ENCODE results near the gene PLCL1. TPM values are rescaled to one million over a fixed set of nuclear protein-coding genes. Genes with fewer than 3 reads are reported as not detected.

The PLCL1 gene
- total RNA-seq, 1 experiment from 2014 or later = not detected

DNA sequence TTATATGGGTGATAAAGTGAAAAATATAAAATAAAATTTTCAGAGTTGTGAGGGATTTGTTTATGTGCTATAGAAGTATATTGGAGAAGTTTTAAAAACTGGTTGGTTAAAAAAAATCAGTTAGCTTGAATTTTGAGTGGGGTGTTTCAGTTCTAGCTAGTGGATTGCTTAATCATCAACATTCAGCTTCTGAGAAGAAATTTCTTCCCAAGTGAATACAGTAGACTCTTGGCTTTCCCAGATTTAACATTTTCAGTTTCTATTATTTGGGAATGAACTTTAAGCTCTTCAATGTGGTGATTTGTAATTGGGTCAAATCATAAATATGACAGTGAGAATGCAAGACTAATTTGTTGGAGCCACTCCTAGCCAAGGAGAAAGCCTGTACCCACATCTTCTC, 120.8 kb downstream of the PLCL1 start:
- intact Hi-C loops (cut with micrococcal nuclease; ENCODE audit: unreplicated experiment) = no loop called here
- H3F3A ChIP-seq (ENCODE audit: insufficient read depth, low read depth) = no peaks in the 10 kb centered on the region
- no peaks in the 10 kb centered on the region for H3K9me2 ChIP-seq (ENCODE audit: insufficient read depth)
- DNase-seq = no peak
- H3K4me1 ChIP-seq (replicated peaks; ENCODE audit: insufficient read depth) = no peaks in the 10 kb centered on the region
- BruUV-seq (replicated peaks) = no TSS peak
- H3K79me2 ChIP-seq (ENCODE audit: low read depth) = no peaks in the 10 kb centered on the region
- no peak overlapping the region for H2AFZ ChIP-seq
- POLR2A ChIA-PET (ENCODE audit: unreplicated experiment) = no interaction called here
- no peaks in the 10 kb centered on the region for H3K9me3 ChIP-seq (ENCODE audit: insufficient read depth, low read depth)
- H3K36me3 ChIP-seq (ENCODE audit: low read depth) = no peaks in the 10 kb centered on the region
- H3K4me3 ChIP-seq = no peak overlapping the region
- H3K27ac ChIP-seq = no peak overlapping the region
- CTCF ChIA-PET = no interaction called here
- H3K27me3 ChIP-seq (ENCODE audit: insufficient read depth, low read depth) = no peaks in the 10 kb centered on the region
- no peaks in the 10 kb centered on the region for H4K20me1 ChIP-seq (ENCODE audit: insufficient read depth)
- no peak overlapping the region for H3K4me2 ChIP-seq
- no peak for TF ChIP-seq EZH2 (IDR thresholded peaks at IDR 0.05; ENCODE audit: low read depth)
- TF ChIP-seq, protein P1, sequence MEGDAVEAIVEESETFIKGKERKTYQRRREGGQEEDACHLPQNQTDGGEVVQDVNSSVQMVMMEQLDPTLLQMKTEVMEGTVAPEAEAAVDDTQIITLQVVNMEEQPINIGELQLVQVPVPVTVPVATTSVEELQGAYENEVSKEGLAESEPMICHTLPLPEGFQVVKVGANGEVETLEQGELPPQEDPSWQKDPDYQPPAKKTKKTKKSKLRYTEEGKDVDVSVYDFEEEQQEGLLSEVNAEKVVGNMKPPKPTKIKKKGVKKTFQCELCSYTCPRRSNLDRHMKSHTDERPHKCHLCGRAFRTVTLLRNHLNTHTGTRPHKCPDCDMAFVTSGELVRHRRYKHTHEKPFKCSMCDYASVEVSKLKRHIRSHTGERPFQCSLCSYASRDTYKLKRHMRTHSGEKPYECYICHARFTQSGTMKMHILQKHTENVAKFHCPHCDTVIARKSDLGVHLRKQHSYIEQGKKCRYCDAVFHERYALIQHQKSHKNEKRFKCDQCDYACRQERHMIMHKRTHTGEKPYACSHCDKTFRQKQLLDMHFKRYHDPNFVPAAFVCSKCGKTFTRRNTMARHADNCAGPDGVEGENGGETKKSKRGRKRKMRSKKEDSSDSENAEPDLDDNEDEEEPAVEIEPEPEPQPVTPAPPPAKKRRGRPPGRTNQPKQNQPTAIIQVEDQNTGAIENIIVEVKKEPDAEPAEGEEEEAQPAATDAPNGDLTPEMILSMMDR (conservative IDR thresholded peaks at IDR 0.05) = no peak

DNA sequence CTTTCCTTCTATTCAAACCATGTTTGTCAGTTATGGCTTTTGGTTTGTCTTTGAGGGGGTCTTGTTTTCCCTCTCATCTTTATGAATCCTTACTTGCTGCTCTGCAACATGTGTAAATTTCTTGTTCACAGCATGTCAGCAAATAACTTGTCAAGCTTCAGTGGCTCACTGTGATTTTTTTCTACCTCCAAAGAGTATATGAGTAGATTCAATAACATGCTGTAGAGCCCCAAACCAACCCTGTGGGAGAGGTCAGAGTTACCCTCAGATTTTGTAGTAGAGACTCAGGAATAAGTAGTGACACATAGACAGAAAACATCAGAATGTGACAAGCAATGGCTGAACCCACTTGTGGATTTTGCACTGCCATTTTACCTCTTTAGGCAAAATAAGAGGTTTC, 121.6 kb downstream of the PLCL1 start:
- Histone ChIP-seq H3K4me3 (no peak overlapping the region), H3K79me2 (ENCODE audit: low read depth) (no peaks in the 10 kb centered on the region), H3K36me3 (ENCODE audit: low read depth) (no peaks in the 10 kb centered on the region), H3K4me1 (replicated peaks; ENCODE audit: insufficient read depth) (no peaks in the 10 kb centered on the region), H4K20me1 (ENCODE audit: insufficient read depth) (no peaks in the 10 kb centered on the region), H3K4me2 (no peak overlapping the region), H2AFZ (no peak overlapping the region), H3K27me3 (ENCODE audit: insufficient read depth, low read depth) (no peaks in the 10 kb centered on the region), H3K27ac (no peak overlapping the region), H3K9me2 (ENCODE audit: insufficient read depth) (no peaks in the 10 kb centered on the region), H3K9me3 (ENCODE audit: insufficient read depth, low read depth) (no peaks in the 10 kb centered on the region), H3F3A (ENCODE audit: insufficient read depth, low read depth) (no peaks in the 10 kb centered on the region)
- POLR2A ChIA-PET (ENCODE audit: unreplicated experiment) = no interaction called here
- TF ChIP-seq, protein P1 (conservative IDR thresholded peaks at IDR 0.05) = no peak
- TF ChIP-seq EZH2 (IDR thresholded peaks at IDR 0.05; ENCODE audit: low read depth) = no peak
- BruUV-seq (replicated peaks) = no TSS peak
- intact Hi-C loops (cut with micrococcal nuclease; ENCODE audit: unreplicated experiment) = no loop called here
- DNase-seq = no peak
- CTCF ChIA-PET = no interaction called here

GRCh38 chr2:197926673-197927072, 122.3 kb downstream of the PLCL1 start:
- CTCF ChIA-PET = no interaction called here
- no peaks in the 10 kb centered on the region for H4K20me1 ChIP-seq (ENCODE audit: insufficient read depth)
- H3F3A ChIP-seq (ENCODE audit: insufficient read depth, low read depth) = no peaks in the 10 kb centered on the region
- no peak for DNase-seq
- no peaks in the 10 kb centered on the region for H3K36me3 ChIP-seq (ENCODE audit: low read depth)
- H3K27ac ChIP-seq = no peak overlapping the region
- H3K9me3 ChIP-seq (ENCODE audit: insufficient read depth, low read depth) = no peaks in the 10 kb centered on the region
- no peaks in the 10 kb centered on the region for H3K27me3 ChIP-seq (ENCODE audit: insufficient read depth, low read depth)
- H3K79me2 ChIP-seq (ENCODE audit: low read depth) = no peaks in the 10 kb centered on the region
- no peak overlapping the region for H3K4me3 ChIP-seq
- intact Hi-C loops (cut with micrococcal nuclease; ENCODE audit: unreplicated experiment) = no loop called here
- no TSS peak for BruUV-seq (replicated peaks)
- H3K4me2 ChIP-seq = no peak overlapping the region
- H3K9me2 ChIP-seq (ENCODE audit: insufficient read depth) = no peaks in the 10 kb centered on the region
- H3K4me1 ChIP-seq (replicated peaks; ENCODE audit: insufficient read depth) = no peaks in the 10 kb centered on the region
- no peak for TF ChIP-seq EZH2 (IDR thresholded peaks at IDR 0.05; ENCODE audit: low read depth)
- TF ChIP-seq, protein P1 (conservative IDR thresholded peaks at IDR 0.05) = no peak
- POLR2A ChIA-PET (ENCODE audit: unreplicated experiment) = no interaction called here
- no peak overlapping the region for H2AFZ ChIP-seq

Measured in PC-9 (cell line).